GM12892 (cell line): ENCODE results near the gene PDHX.

Experiments used
- POLR2AphosphoS5 ChIP-seq: IDR thresholded peaks from 2 replicates; pipeline ENCODE4 v1.6.1; 2011; ENCODE audit warnings: low read depth, low read length, control low read depth
- TAF1 ChIP-seq: IDR thresholded peaks from 2 replicates; pipeline ENCODE4 v1.6.1; 2011; ENCODE audit warnings: low read depth, mild to moderate bottlenecking, control low read depth, low read length, borderline replicate concordance

- TF ChIP-seq TAF1: no peak
- TF ChIP-seq POLR2AphosphoS5: no peak
Measured at GRCh38 chr11:34909955-34910354, 6.5 kb upstream of the PDHX start.
